ENCODE measurements around the gene HHLA2.
"Not testable (repeated sequence)": the region's sequence is repeated elsewhere in the genome, so short reads cannot be mapped to it uniquely, and the experiment has no call there.

Gene HHLA2

DNA sequence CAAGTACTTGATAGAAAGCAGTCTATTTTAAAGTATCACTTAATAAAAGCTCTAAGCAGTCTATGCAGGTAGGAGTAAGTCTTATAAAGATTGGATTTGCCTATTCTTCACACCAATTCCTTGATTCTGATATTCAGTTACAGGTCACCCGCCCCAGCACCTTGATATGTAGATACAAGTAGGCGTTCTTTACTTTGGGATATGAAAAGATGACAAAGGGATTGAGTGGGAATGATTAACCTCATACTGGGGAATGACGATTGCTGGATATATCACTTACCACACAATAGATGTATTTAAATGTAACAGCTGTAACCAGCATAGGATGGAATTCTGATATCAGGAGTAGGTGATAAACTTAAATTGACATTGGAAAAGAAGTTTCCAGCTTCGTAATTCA lies 47.1 kb downstream of the HHLA2 start:
- DNase-seq: no peak

- DNase-seq: no peak
Observed at GRCh38 chr3:108345492-108346205, 49.3 kb downstream of the HHLA2 start.

DNA sequence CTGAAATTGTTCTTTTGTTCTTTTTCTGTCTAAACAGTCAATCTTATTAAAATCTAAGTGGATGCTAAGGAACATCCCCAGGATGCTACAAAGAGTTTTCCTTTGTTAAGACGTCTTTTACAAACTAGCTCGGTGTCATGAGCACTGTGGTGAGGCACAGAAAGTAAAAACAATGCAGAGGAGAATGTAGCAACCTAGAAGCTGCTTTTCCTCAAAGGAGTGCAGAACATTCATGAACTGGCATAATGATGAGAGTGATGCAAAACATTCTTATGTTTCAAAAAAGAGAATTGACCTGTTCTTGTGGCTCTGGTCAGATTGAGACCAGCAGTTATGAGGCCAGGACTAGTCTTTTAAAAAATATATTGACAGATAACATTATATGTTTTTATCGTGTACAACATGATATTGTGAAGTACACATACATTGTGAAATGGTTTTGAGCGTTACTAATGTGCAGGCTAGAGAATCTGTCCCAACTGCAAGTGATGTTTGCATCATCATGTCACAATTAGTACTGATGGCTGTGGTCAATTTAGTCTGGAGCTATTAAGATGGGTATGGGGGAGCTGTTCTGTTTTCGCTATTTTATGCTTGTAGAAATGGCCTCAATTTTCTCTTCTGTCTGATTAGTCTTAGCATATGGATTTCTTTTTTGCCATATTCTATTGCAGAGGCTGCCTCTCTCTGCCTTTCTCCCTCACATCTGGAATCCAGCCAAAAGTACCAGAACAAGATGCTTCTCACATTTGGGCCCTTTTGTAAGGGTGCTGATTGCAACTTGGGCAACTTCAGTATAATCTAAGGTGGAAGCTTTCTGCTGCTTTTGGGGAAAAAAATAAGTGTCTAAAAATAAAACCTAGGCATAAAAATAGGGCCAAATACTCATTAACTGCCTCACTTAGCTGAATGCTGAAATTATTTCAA lies 50.2 kb downstream of the HHLA2 start:
- DNase-seq: no peak

DNA sequence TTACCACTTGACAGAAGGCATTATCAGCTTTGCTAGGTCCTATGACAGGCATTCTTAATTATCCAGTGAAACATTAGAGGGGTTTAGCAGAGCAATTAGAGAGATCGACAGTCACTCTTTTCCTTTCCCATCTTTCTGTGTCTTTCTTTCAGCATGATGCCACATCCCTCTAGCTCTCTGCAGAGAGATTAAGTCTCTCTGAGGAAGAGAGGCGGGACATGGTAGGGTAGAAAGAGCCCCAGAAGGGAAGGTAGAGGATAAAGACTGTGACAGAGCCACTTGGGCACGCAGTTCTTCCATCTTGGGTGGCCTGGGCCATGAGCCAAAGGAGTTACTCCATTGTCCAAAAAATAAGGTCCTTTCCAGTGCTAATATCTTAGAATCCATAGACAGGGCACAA lies 55.8 kb downstream of the HHLA2 start:
- DNase-seq: no peak

GRCh38 chr3:108354562-108354961 lies 58.2 kb downstream of the HHLA2 start:
- DNase-seq: no peak

GRCh38 chr3:108357042-108357441 lies 60.7 kb downstream of the HHLA2 start:
- DNase-seq: no peak

DNA sequence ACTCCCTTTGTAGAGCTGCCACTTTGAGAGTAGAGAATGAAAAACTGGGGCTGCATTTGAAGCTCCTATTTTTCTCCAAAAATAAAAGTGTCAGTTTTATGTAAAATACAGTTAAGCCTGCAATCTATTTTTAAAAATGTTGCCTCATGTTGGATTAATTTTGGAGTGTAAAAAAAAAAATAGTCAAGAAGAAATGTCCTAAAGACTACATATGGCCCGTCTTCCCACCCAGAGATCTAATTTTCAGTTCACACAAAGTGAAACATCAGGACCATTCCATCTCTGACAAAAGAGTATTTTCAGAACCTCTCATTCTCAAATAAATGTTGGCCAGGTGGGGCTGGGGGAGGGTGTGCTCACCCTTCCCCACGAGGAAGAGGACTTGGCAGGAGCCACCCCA lies 62.7 kb downstream of the HHLA2 start:
- DNase-seq: no peak

DNA sequence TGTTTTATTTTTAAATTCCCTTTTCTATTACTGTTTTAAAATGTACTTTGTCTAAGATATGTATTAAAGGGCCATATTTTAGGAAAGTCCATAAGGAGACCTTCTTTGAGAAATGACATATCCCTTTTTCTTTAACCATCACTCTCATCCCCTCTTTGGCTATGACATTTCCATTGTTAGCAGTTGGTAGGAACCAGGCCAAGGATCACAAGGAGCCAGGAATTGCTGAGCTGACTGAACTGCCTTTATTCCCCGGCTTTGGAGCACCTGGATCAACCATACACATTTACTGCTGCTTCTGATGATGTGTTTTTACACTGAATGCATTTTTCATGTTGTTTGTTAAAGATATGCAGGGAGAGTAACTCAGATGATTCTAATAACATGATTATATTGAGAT lies 79.7 kb downstream of the HHLA2 start:
- DNase-seq: no peak

GRCh38 chr3:108377384-108377783 lies 81.0 kb downstream of the HHLA2 start:
- DNase-seq: no peak

- no peak for DNase-seq
Observed at GRCh38 chr3:108378153-108378951, 82.0 kb downstream of the HHLA2 start.

DNA sequence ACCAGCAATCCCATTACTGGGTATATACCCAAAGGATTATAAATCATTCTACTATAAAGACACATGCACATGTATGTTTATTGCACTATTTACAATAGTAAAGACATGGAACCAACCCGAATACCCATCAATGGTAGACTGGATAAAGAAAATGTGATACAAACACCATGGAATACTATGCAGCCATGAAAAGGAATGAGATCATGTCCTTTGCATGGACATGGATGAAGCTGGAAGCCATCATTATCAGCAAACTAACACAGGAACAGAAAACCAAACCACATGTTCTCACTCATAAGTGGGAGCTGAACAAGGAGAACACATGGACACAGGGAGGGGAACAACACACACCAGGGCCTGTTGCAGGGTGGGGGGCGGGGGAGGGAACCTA lies 82.6 kb downstream of the HHLA2 start:
- DNase-seq: not testable (repeated sequence)

DNA sequence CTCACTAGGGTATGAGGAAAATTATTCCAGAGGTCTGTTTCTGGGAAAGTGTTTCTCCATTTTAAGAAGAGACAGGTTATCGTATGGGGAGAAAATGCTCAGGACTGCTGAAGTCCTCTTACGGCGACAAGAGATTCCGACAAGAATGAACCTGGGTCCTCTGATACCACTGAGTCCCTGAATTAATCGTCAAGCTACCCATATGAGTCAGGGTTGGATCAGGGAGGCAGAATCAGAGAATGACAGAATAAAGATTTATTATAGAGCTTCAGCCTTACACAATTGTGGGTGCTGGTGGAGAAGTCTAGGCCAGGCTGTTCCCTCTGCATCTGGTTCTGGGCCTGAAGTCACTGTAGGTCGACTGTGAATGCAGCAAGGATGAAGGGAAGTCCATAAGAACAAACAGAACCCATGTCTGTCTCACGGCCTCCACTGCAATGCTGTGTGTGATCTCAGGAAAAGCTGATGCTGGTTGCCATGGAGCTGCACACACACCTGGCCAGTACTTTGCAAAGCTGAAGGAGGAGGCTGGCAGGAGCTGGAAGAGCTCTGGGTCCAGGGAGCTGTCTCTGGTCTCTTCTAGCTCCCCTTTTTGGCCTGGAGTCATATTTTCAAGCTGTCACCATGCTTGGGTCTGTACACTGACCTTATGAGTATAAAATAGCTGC lies 83.9 kb downstream of the HHLA2 start:
- no peak for DNase-seq

DNA sequence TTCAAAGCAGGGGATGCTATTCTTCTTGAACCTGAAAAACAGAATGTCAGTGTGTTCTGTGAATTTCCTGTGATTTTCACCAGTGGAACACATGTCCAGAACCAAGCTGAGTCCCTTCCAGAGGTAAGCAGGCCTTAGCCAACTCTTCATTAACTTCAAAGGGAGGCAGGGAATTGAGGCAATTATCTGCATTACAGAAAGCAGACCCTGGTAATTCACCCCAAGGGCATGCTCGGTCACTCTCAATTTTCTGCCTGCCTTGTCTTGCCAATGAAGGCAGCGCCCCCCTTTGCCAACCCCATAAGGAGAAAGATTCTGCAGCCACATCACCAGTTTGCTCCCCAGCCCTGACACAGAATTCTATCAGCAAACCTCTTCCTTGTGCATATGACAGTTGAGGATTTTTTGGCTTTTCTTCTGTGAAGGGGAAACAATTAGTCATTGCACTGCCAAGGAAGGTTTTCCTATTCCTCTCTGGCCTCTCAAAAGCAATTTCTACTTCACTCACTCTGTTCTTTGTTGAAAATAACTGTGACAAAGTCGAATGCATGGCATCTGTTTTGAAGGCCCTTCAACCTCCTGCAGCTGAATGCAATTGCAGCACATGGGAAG lies 85.3 kb downstream of the HHLA2 start:
- DNase-seq: no peak

DNA sequence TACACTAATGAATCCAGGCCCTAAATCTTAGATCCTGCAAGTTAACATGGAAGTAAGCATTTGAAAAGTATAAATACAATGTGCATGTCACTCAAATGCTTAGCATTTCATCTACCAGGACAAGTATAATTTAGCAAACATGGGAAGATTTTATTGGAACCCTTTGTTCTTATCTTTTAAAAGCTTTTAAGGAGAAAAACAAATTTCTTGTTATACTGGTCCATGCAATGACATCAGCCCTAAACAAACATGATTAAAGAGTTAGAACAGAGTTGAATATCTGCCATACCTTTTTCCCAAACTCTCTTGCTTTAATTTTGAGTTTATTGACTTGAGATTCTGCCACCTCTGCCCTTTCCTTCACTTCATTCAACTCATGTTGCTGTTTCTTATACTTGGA lies 87.0 kb downstream of the HHLA2 start:
- DNase-seq: no peak

DNA sequence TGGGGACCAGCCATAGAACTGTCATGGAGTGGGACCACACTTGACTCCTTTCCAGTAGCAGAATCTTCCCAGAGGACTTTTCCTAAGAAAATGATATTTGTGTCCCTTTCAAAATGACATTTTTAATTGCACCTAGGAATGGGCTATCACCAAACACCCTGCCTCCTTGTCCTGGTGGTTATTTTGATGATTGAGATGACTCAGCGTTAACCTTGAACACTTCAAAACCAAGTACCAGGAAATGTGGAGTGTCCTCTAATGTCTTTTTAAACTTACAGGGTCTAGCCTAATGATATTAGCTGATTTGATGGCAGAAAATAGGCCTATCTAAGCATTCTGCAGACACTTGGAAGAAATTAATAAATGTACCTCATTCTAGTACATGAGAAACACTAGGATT lies 90.7 kb downstream of the HHLA2 start:
- DNase-seq: no peak

DNA sequence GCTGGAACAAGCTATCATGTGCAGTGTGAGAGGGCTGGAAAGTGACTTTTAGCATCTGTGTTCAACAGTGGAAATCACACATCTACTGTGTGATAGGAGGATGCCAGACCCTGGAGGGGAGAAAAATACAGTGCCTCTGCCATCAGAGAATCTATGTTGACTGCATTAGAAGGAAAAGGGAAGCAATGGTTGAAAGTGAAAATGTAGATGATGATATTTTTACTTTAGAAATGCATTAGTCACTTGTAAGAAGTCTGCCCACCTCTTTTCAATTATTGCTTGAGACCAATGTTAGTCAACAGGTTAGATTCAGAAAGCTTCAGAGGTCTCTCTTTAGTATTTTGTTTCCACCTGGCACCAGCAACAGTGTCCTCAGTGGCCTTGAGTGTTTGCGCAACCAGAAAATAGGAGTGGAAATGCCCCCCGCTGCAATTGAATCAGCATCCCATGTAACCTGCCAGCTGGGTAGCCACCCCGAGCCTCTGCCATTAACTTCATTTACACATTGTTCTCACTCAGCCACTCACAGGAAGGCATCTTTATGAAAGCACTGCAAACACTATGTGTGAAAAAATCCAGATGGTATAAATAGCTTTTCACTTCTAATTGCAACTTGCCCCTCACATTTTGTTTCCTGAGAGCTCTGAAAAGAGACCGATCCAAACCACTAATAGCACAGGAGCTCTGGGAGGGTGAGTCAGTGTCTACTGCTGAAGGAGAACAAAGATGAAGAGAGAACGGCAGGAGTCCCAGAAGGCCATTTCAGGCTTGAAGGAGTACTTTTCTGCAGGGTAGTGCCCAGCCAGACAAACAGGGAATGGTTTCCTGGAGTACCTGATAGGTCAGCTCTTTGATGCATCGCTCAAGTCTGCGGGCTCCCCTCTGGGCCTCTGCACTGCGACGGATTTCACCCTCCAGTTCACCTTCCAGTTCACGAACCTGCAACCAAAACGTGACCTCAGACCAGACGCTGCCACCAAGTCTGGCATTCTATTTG lies 92.1 kb downstream of the HHLA2 start:
- DNase-seq: no peak

DNA sequence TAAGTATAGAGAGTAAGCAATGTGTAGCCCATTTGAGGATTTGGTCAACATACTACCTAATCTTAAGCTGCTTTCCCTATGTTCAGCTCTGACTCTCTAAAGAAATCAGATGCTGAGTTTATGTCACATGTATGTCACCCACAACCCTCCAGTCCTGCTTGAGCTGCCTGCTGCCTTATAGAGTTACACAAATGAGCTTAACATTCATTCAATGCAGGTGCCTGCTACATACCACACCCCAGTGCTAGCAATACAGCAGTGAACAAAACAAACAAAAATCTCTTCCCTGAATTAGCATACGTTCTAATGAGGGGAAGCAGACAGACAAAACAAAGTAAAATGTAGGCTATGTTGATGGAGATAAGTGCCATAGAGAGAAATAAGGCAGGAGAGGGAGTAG lies 93.0 kb downstream of the HHLA2 start:
- DNase-seq: no peak

- no peak for DNase-seq
Observed at GRCh38 chr3:108391917-108392593, 95.7 kb downstream of the HHLA2 start.

DNA sequence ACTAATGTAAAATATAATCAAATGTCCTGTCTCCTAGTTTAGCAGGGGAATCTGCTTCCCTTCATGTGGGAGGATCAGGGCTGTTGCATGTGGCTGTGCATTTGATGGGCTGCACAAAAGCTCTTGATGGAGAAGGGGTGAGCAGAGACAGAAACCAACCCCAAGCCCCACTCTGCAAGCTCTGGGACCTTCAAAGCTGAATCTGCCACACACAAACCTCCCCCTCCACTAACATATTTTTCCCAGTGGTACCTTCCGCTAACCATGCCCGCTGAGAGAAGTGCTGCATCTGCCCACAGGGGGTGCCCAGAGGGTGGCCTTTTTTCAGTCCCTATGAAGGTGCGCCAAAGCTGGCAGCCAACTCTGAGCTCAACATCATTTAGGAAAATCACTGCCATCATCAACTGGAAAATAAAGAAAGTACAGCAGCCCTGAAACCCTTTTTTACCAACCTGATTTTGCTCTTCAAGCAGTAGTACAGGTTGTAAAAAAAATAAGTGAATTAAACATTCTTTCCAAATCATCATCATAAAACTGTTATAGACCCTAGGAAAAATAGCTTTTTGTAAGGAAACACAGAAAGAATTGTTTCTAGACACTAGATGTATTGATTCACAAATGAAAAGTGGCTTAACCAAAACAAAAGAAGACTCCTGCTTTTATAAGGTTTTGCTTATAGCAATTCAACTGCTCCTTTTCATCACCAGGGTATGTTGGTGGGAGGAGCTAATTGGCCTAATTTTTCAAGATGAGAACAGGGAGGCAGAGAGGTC lies 97.0 kb downstream of the HHLA2 start:
- DNase-seq: no peak

GRCh38 chr3:108394016-108394415 lies 97.7 kb downstream of the HHLA2 start:
- no peak for DNase-seq
